Karpas-422 (cell line): ENCODE results near the gene TNFRSF18. TPM values are rescaled to one million over a fixed set of nuclear protein-coding genes. Genes with fewer than 3 reads are reported as not detected.
A peak's percentile ranks its signal among the peaks of the same experiment; 100 is the strongest.

ENCODE experiments used
- DNase-seq: peaks from one replicate; pipeline ENCODE4 v3.0.0-alpha.2; 2015
- H2AFZ ChIP-seq: fragments of 200-600 bp; sonication (generic); 2 replicates; pipeline ENCODE4 v1.6.1; 2014; ENCODE audit warnings: antibody characterized with exemption, low read length, mixed read lengths
- H3K27ac ChIP-seq: fragments of 200-600 bp; sonication (generic); 2 replicates; pipeline ENCODE4 v1.5.1; 2014; ENCODE audit warnings: mild to moderate bottlenecking, low read length, moderate library complexity
- H3K27me3 ChIP-seq: fragments of 200-600 bp; sonication (generic); 2 replicates; pipeline ENCODE4 v1.6.1; 2014; ENCODE audit warnings: low read length, mixed read lengths
- H3K36me3 ChIP-seq: fragments of 200-600 bp; sonication (generic); 2 replicates; pipeline ENCODE4 v1.6.1; 2014; ENCODE audit warnings: low read length, mixed read lengths; ENCODE audit not compliant: insufficient read depth
- H3K4me1 ChIP-seq: fragments of 200-600 bp; sonication (generic); 2 replicates; pipeline ENCODE4 v1.6.1; 2014; ENCODE audit warnings: mild to moderate bottlenecking, low read length, mixed read lengths
- H3K4me2 ChIP-seq: fragments of 200-600 bp; sonication (generic); 2 replicates; pipeline ENCODE4 v1.6.1; 2014; ENCODE audit warnings: low read length, low read depth, mild to moderate bottlenecking; ENCODE audit not compliant: poor library complexity, severe bottlenecking
- H3K4me3 ChIP-seq: fragments of 200-600 bp; sonication (generic); 2 replicates; pipeline ENCODE4 v1.5.1; 2014; ENCODE audit warnings: mild to moderate bottlenecking, antibody characterized with exemption, low read length, mixed read lengths
- H3K79me2 ChIP-seq: fragments of 200-600 bp; sonication (generic); 2 replicates; pipeline ENCODE4 v1.6.1; 2014; ENCODE audit warnings: mild to moderate bottlenecking, low read length, mixed read lengths
- H3K9ac ChIP-seq: fragments of 200-600 bp; sonication (generic); 2 replicates; pipeline ENCODE4 v1.6.0; 2014; ENCODE audit warnings: low read length
- H3K9me2 ChIP-seq: fragments of 200-600 bp; sonication (generic), shearing (Covaris generic); replicated peaks from 2 replicates; pipeline ENCODE4 v1.6.0; 2014; ENCODE audit warnings: mild to moderate bottlenecking, low read length, moderate library complexity; ENCODE audit not compliant: insufficient read depth
- H3K9me3 ChIP-seq: fragments of 300-700, 200-600 bp; sonication (generic); 2 replicates; pipeline ENCODE4 v1.6.1; 2014; ENCODE audit warnings: low read length, mixed read lengths
- H4K20me1 ChIP-seq: fragments of 200-600 bp; sonication (generic); 2 replicates; pipeline ENCODE4 v1.6.1; 2014; ENCODE audit warnings: mild to moderate bottlenecking, antibody characterized with exemption, low read length, low read depth; ENCODE audit not compliant: insufficient read depth
- total RNA-seq: library from RNA; depleted of rRNA; stranded (reverse); fragments of >200 nt; shearing (Covaris generic); gene quantifications from 2 replicates; pipeline ENCODE4 v1.2.3, GENCODE V29; 2014; ENCODE audit warnings: low replicate concordance

TNFRSF18 gene
- total RNA-seq, 1 experiment from 2014 or later, result 0.30 TPM

GRCh38 chr1:1215080-1215676 lies 8.8 kb upstream of the TNFRSF18 start:
- Histone ChIP-seq H3K27me3 (no peaks in the 10 kb centered on the region), H2AFZ (no peak overlapping the region), H3K9me2 (no peaks in the 10 kb centered on the region), H3K27ac (no peak overlapping the region), H3K4me2 (no peak overlapping the region), H3K79me2 (no peaks in the 10 kb centered on the region), H4K20me1 (peaks cover 18% of the 10 kb centered on the region; the same call in 1 of the 2 replicates), H3K4me3 (no peak overlapping the region), H3K9ac (no peak overlapping the region), H3K9me3 (no peaks in the 10 kb centered on the region), H3K36me3 (no peaks in the 10 kb centered on the region), H3K4me1 (no peaks in the 10 kb centered on the region)
- no peak for DNase-seq

DNA sequence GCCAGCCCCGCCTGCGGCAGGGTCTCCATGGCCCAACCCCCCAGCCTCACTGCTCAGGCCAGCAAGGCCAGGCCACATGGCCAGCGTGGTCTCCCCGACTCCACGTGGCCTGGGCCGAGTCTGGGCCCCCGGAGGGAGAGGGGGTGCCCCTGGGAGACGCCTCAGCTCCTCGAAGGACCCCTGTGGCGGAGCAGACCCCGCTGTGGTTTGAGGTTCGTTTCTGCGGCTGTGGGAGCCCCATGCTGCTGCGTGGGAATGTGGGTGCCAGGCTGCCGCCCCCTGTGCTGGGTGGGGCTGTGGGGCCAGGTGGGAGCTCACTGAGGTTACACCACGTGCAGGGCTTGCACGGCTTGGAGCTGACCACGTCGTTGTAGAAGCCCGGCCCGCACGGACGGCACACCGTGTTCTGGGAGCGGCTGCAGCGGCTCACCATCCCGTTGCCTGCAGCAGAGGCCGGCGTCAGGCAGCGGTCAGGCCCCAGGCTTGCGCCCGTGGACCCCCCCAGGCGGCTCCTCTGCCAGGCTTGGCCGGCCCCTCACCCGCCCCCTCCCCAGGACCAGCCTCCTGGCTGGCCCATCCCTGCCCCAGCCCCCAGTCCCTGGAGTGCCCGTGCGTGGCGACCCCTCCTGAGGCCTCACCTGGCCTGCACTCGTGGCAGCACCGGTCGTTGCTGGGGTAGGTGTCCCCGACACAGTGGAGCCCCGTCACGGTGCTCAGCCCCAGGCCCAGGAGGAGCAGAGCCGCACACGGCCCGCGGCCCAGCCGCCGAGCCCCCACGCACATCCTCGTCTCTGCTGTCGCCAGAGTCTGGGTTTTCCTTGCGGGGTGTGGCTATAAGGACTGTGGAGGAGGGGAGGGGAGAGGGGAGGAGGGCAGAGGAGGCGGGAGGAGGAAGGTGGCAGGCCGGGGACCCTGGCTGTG lies 7.2 kb upstream of the TNFRSF18 start, which contains the start of gene TNFRSF4:
TNFRSF4 (minus strand) TSS at position 809 of the 921 bp plus-strand sequence; CDS start at position 783, 26 bp downstream.
- H3K9ac ChIP-seq, result no peak within 1 kb of the TSS
- no peak within 1 kb of the TSS for H3K4me3 ChIP-seq
- H3K27me3 ChIP-seq, result no peaks in the 10 kb centered on the region
- H3K27ac ChIP-seq, result no peak within 1 kb of the TSS
- no peaks in the 10 kb centered on the region for H3K36me3 ChIP-seq
- H2AFZ ChIP-seq, result no peak within 1 kb of the TSS
- H3K9me2 ChIP-seq, result no peaks in the 10 kb centered on the region
- no peaks in the 10 kb centered on the region for H3K9me3 ChIP-seq
- no peaks in the 10 kb centered on the region for H3K79me2 ChIP-seq
- no peak within 1 kb of the TSS for H3K4me2 ChIP-seq
- H4K20me1 ChIP-seq, result peaks cover 20% of the 10 kb centered on the region; the same call in 1 of the 2 replicates
- no peak for DNase-seq
- peaks cover 5% of the 10 kb centered on the region for H3K4me1 ChIP-seq

DNA sequence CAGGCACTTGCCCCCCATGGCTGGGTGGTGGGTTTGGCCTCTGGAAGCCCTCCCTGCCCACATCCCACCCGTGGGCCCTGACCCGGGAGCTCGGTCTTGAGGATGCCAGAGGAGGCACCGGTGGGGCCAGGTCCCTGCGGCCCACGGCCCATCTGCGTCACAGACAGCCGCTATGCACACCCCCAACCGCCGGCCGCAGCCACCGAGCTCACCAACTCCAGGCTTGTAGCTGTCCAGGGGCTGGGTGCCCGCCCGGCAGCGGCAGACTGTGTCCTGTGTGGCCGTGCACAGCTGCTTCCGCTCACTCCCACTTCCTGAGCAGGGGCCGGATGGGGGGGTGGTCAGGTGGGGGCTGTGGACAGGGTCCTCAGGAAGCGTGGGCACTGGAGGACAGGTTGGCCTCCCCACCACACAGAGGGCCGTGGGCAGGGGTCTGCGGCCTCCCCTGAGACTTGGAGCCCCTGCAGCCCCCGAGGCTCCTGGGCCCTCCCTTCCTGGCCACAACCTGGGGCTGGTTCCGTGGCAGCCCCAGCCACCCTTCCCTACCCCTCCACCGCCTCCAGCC lies 6.5 kb upstream of the TNFRSF18 start:
- no peak overlapping the region for H3K27ac ChIP-seq
- H3K4me2 ChIP-seq, result no peak overlapping the region
- H4K20me1 ChIP-seq, result peaks cover 20% of the 10 kb centered on the region; the same call in 1 of the 2 replicates
- no peaks in the 10 kb centered on the region for H3K9me2 ChIP-seq
- H2AFZ ChIP-seq, result no peak overlapping the region
- no peak for DNase-seq
- no peak overlapping the region for H3K4me3 ChIP-seq
- no peaks in the 10 kb centered on the region for H3K79me2 ChIP-seq
- H3K4me1 ChIP-seq, result peaks cover 11% of the 10 kb centered on the region
- H3K36me3 ChIP-seq, result no peaks in the 10 kb centered on the region
- no peaks in the 10 kb centered on the region for H3K9me3 ChIP-seq
- H3K27me3 ChIP-seq, result no peaks in the 10 kb centered on the region
- no peak overlapping the region for H3K9ac ChIP-seq

- Histone ChIP-seq H3K4me2 (no peak overlapping the region), H3K27me3 (no peaks in the 10 kb centered on the region), H3K4me3 (no peak overlapping the region), H3K79me2 (no peaks in the 10 kb centered on the region), H3K9me3 (no peaks in the 10 kb centered on the region), H2AFZ (no peak overlapping the region), H3K4me1 (peaks cover 16% of the 10 kb centered on the region), H3K27ac (no peak overlapping the region), H3K9ac (no peak overlapping the region), H3K36me3 (no peaks in the 10 kb centered on the region), H4K20me1 (peaks cover 29% of the 10 kb centered on the region; the same call in 1 of the 2 replicates), H3K9me2 (no peaks in the 10 kb centered on the region)
- DNase-seq, result no peak
Measured at GRCh38 chr1:1211541-1212441, 5.4 kb upstream of the TNFRSF18 start.

DNA sequence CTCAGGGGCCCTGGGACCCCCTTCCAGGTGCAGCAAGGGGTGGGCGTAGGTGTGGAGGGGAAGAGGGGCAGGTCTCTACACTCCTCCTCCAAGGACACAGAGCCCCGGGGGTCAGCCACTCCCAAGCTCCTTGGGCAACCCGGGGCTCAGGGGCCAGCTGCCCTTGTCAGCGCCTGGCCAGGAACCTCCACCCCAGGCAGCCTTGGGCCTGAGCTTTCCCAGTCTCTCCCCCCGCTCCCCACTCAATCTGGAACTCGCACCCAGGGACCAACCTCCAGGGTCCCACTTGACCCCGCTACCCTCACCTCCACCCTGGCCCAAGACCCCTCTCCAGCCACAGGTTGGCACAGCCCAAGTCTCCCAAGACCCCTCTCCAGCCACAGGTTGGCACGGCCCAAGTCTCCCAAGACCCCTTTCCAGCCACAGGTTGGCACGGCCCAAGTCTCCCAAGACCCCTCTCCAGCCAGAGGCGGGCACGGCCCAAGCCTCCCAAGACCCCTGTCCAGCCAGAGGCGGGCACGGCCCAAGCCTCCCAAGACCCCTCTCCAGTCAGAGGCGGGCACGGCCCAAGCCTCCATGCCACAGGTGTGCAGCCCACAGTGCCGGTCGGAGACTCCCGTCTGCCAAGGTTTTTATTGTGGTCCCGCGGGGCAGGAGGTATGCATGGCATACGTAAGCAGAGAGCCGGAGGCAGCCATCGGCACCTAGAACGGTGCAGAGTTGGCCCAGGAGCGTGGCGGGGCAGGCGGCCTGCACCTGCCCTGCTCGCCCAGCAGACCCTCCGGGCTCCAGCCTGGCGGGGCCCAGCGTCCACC lies 4.5 kb upstream of the TNFRSF18 start:
- Histone ChIP-seq H3K27me3 (no peaks in the 10 kb centered on the region), H3K9me2 (no peaks in the 10 kb centered on the region), H3K27ac (no peak overlapping the region), H3K4me2 (no peak overlapping the region), H3K9me3 (no peaks in the 10 kb centered on the region), H2AFZ (no peak overlapping the region), H3K36me3 (no peaks in the 10 kb centered on the region), H3K9ac (no peak overlapping the region), H3K4me1 (peaks cover 24% of the 10 kb centered on the region), H4K20me1 (peaks cover 29% of the 10 kb centered on the region; the same call in 1 of the 2 replicates), H3K79me2 (no peaks in the 10 kb centered on the region), H3K4me3 (no peak overlapping the region)
- DNase-seq, result no peak

DNA sequence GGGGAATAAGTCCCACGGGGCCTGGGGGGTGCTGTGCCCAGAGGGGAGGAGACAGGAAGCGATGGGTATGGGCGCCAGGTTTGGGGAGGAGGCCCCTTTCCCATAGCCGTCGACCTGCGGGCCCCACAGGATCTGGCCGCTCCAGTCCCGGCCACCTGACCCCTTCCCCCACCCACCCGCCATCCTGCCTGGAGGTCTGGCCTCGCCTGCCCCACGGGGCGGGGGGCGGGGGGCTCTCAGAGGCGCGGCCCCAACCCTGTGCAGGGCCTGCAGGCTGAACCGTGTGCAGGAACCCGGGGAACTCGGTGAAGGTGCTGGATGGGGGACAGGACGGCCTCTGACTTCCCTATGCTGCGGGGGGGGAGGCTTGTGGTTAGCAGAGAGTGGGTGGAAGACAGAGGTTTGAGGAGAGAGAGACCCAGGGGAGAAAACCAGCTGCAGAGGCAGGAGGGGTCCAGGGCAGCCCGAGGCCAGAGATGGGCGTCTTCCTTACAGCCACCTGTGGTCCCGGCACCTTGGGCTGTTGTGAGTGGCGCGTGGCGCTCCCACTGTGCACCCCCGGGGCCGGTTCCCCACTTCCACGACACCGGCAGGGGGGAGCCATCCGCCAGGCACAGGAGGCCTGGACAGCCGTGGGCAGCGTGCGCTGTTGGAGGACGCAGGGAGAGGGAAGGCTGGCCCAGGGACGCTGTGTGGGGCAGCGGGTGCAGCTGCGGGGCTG lies 2.5 kb upstream of the TNFRSF18 start:
- Histone ChIP-seq H3K4me2 (no peak overlapping the region), H3K27me3 (no peaks in the 10 kb centered on the region), H3K9me3 (no peaks in the 10 kb centered on the region), H3K79me2 (no peaks in the 10 kb centered on the region), H3K27ac (no peak overlapping the region), H3K36me3 (no peaks in the 10 kb centered on the region), H3K4me3 (no peak overlapping the region), H3K4me1 (peaks cover 29% of the 10 kb centered on the region), H3K9me2 (no peaks in the 10 kb centered on the region), H4K20me1 (peaks cover 18% of the 10 kb centered on the region; the same call in 1 of the 2 replicates), H2AFZ (no peak overlapping the region), H3K9ac (no peak overlapping the region)
- peak; percentile 57 for DNase-seq

GRCh38 chr1:1207571-1207892 lies 1.1 kb upstream of the TNFRSF18 start:
- no peaks in the 10 kb centered on the region for H3K9me2 ChIP-seq
- no peaks in the 10 kb centered on the region for H3K9me3 ChIP-seq
- no peak overlapping the region for H3K4me2 ChIP-seq
- H3K36me3 ChIP-seq, result no peaks in the 10 kb centered on the region
- no peak overlapping the region for H3K4me3 ChIP-seq
- no peak overlapping the region for H3K27ac ChIP-seq
- H3K9ac ChIP-seq, result no peak overlapping the region
- no peak for DNase-seq
- H3K4me1 ChIP-seq, result peaks cover 29% of the 10 kb centered on the region
- H4K20me1 ChIP-seq, result peaks cover 18% of the 10 kb centered on the region; the same call in 1 of the 2 replicates
- H2AFZ ChIP-seq, result no peak overlapping the region
- H3K79me2 ChIP-seq, result no peaks in the 10 kb centered on the region
- H3K27me3 ChIP-seq, result no peaks in the 10 kb centered on the region
